HG03521 (cell line): ENCODE measurements around the gene MOB3B.

ENCODE experiments used
- ATAC-seq: cut with Tn5 transposase; IDR thresholded peaks from one replicate; pipeline ENCODE4 v1.9.1; 2021; ENCODE audit warnings: mild to moderate bottlenecking, moderate library complexity; ENCODE audit not compliant: unreplicated experiment

Gene MOB3B

DNA sequence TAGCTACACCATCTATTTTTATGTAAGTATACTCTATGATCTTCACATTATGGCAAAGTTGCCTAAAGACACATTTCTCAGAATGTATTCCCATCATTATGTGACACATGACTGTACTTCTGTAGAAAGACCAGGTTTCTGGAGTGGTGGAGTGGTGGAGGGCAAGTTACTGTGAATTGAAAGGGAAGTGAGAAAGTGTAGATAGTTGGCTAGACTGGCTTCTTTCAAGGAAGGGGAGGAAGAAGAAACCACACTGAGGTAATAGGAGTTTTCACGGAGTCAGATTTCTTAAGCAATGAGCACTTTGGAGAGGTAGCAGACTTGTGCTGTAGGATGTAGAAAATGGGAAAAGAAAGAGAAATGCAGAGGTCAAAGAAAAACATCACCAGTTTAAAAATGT, 181.7 kb downstream of the MOB3B start:
- no peak for ATAC-seq

DNA sequence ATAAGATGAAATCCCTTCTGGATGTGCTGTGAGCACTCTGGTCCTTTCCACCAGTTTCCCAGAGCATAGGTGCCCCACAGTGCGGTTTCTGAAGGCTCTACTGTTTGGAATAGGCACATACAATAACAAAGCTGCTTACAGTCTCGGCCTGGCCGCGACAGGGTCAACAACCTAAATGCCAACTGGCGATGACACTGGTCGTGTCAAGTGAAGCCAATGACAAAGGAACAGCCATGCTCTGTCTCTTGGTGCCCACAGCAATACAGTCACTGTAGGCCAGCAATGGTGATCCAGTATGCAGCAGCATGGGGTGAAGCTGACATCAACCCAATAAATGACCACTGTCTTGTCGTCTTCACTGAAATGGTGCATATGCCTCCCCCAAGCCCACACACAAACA, 184.8 kb downstream of the MOB3B start:
- ATAC-seq: no peak

- no peak for ATAC-seq
These were observed 187.9 kb downstream of the MOB3B start for GRCh38 chr9:27341545-27342294.

GRCh38 chr9:27340961-27341511, 188.6 kb downstream of the MOB3B start:
- no peak for ATAC-seq

GRCh38 chr9:27340285-27340674, 189.3 kb downstream of the MOB3B start:
- no peak for ATAC-seq

DNA sequence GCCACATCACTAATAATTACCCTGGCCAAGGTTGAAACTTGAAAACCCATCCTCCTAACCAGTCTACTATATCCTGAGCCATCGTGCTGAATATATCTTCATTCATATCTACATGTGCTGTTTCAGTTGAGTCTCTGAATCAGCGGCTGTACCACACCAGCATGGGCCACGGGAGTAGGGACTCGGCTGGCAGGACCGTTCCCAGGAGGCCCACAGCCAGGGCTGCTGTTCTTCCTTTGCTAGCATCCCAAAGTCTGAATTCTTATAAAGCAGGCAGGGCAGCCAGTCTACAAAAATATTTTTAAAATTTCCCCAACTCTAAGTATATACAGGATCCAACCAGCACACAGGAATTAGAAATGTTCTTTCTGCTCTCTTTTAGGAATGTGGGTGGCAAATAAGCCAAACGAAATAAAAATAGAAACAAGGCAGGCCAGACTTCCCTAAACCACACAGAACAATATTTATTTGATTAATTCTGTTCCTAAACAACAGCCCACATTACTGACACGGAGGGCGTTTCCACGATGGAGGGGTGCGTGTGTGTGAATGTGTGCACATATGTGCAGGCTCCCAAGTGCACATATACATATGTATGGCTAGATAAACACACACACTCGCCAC, 189.8 kb downstream of the MOB3B start:
- no peak for ATAC-seq

DNA sequence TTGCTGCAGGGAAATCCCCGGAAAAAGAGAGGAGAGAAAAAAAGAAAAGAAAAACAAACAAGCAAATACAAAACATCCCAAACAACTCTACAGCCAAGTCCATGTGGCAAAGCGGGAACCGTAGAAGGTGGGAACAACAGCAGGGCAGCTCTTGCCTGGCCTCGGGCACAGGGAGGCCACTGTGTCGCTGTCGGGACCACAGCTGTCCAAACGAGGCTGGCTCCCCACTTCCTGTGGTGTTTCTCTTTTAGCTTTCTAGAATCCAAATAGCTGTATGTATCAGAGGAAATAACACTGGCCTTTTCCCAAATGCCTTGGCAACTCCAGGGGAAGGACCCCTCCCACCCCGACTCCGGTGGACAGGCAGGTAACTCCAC, 191.1 kb downstream of the MOB3B start:
- no peak for ATAC-seq

DNA sequence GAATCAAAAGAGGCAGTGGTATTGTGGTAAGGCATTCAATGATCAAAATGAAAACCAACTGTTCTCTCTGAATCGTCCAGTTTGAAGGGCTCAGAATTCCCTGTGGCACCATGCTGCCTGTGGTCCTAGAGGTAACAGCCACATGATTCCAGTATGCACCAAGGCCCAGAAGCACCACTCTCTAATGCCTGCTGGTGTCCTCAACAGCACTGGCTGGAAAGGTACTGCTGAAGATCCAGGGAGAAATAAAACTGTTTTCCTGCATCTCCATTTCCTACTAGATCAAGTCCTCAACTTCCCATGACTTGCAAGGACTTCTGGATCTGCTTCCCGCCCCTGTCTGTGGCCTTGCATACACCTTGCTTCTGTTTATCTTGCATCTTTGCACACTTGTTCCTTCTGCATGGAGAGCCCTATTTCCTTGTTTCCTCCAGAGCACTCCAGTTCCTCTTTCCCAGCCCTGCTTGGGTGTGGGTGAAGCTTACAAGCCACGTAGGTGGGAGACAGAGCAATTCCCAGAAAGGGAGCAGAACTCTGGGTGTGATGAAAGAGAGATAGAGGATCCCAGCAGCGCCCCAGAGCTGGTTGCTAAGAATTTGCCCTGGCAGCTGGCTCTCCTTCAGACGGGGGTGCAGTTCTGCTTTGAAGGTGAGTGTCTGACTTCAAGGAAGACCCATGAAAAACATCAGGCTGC, 191.6 kb downstream of the MOB3B start:
- ATAC-seq: no peak

DNA sequence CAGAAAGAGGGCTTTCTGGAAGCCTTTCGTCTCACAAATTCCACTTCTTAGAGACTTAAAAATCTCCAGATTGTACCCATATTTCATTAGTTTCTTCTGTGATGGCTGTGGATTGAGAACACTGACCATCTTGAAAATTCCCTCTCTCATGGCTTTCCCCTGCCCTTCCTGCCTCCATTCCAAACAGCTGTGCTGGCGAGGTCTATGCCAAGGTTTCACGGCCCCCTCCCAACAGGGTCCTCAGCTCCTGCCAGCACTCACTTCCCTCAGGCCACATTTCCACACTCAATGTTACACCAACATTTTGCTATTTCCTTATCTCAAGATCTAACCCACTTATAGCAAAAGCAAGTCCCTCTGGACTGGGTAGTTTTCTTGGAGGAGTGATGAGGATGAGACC, 192.4 kb downstream of the MOB3B start:
- ATAC-seq: no peak

- ATAC-seq: no peak
These were observed 192.8 kb downstream of the MOB3B start for GRCh38 chr9:27336829-27337228.

- ATAC-seq: no peak
These were observed 193.5 kb downstream of the MOB3B start for GRCh38 chr9:27336126-27336525.

GRCh38 chr9:27335075-27335474, 194.5 kb downstream of the MOB3B start:
- ATAC-seq: no peak

DNA sequence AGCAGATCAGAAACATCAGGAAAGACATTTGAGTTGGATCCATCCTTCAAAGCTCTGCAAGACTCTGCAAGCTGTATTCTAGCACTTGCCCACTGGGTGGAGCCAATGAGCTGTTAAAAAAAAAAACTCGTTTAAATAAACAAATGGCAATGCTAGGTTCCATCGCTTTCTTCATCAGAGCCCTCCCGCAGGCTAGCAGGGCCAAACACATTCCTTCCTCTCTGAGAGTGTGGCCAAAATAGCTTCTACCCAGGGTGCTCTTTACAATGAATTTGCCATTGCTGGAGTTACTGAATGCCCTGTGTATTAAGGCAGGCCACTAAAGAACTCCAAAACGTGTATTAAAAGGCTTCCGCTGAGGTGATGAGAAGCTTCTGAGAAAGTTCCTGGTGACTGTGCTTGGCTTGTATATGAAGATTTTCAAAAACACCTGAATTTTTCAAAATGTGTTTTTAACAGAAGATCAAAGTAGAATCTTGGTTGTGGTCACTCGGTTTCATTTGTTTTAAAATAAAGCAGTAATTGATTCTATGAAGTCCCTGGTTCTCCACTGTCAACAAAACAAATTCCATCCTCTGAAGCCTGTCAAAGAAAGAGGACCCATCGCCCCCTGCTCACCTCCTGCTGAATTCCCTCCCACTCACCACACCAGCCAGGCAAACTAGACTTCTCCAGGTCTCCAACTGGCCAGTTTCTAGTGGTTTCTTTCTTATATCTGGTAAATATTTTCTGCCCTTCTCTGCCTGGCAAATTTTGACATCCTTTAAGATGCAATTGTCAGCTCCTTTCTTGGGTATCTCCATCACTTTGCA, 196.2 kb downstream of the MOB3B start:
- no peak for ATAC-seq

- no peak for ATAC-seq
These were observed 198.2 kb downstream of the MOB3B start for GRCh38 chr9:27331393-27331792.

DNA sequence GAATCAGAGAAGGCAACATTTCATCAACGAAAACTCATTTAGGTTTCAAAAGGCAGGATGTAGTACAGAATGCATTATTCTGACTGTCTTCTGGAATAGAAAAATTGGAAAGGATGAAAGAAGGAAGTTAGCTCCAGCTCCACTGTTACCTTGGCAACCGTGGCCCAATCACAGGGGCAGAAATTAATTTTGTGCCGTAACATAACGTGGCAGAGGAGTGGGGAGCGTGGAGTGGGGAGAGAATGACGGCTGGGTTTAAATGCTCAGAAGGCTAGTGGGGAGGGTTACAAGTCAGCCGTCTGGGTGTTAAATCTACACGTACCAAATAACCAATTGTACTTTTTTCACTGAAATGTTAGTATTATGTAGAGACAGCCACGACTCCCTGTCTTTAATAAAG, 200.3 kb downstream of the MOB3B start:
- ATAC-seq: no peak

GRCh38 chr9:27328483-27328882, 201.1 kb downstream of the MOB3B start:
- no peak for ATAC-seq

DNA sequence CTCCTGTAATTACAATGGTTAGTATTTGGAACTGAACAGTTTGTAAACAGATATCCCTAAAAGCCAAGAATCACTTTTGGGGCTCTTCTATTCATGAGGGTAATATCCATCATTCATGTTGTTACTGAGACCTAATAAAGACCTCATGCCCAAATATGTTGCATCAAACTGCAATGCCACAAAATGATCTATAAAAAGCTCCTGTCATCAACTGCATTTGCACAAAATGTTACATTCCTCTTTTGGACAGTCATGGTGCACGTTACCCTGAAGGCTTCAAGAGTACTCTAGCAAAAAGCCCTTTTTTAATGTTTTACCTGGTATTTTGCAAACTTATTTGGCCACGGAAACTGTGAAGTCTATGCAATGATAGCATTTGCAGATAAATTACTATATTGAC, 218.4 kb downstream of the MOB3B start:
- ATAC-seq: no peak

GRCh38 chr9:27310582-27310981, 219.0 kb downstream of the MOB3B start:
- no peak for ATAC-seq

DNA sequence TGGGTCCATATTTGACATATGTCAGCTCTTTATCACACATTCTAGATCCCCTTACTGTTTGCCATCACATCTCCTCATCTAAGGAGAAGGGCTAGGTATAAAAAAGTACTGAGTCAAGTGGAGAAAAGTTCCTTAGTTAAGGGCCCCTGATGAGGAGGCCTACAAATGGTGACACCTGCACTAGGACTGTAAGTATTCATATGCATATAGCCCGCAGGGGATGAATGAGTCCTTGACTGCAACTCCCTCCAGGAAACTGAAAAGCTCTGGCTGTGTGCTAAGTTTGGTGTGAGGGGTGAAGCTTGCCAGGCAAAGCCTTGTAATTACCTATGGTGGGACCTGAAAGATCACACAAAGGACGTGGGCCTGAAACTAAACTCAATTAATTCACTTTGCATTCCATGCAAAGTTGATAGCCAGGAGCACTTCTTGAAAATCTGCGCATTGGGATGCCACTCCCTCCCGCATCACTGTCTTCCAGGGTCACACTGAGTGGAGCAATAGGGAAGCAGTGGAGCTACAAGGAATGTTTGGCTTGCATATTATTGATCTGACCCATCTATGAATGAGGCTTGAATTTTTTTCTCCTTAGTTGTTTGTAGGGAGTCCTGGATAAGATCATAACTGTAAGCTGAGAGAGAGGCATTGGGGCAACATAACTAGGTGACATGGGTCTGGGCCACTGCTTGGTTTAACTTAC, 220.8 kb downstream of the MOB3B start:
- ATAC-seq: no peak

GRCh38 chr9:27304521-27304920, 225.1 kb downstream of the MOB3B start:
- no peak for ATAC-seq
